KMS-11 (cell line): ENCODE measurements around the gene TRIM22.

Experiments
- H2AFZ ChIP-seq: fragments of 200-600 bp; sonication (generic); 2 replicates; pipeline ENCODE4 v1.6.1; 2016; ENCODE audit warnings: antibody characterized with exemption, mixed run types, low read depth
- H3K27ac ChIP-seq: fragments of 200-600 bp; sonication (generic); 2 replicates; pipeline ENCODE4 v1.6.1; 2016; ENCODE audit warnings: mild to moderate bottlenecking, mixed run types
- H3K27me3 ChIP-seq: fragments of 200-600 bp; sonication (generic); 2 replicates; pipeline ENCODE4 v1.6.1; 2017; ENCODE audit warnings: mild to moderate bottlenecking, low read depth, mixed run types, moderate library complexity; ENCODE audit not compliant: insufficient read depth
- H3K36me3 ChIP-seq: fragments of 200-600 bp; sonication (generic); 2 replicates; pipeline ENCODE4 v1.6.1; 2017; ENCODE audit warnings: mild to moderate bottlenecking, mixed run types; ENCODE audit not compliant: insufficient read depth
- H3K4me1 ChIP-seq: fragments of 200-600 bp; sonication (generic); 2 replicates; pipeline ENCODE4 v1.6.1; 2016; ENCODE audit warnings: mild to moderate bottlenecking, low read depth, mixed run types; ENCODE audit not compliant: poor library complexity, severe bottlenecking
- H3K4me2 ChIP-seq: fragments of 200-600 bp; sonication (generic); 2 replicates; pipeline ENCODE4 v1.7.0; 2016; ENCODE audit warnings: mild to moderate bottlenecking, mixed run types
- H3K4me3 ChIP-seq: fragments of 200-600 bp; sonication (generic); IDR thresholded peaks from 2 replicates; pipeline ENCODE4 v1.6.1; 2017; ENCODE audit warnings: low read depth, low read length, mixed read lengths; ENCODE audit not compliant: insufficient read depth
- H3K79me2 ChIP-seq: fragments of 200-600 bp; sonication (generic); 2 replicates; pipeline ENCODE4 v1.6.1; 2016; ENCODE audit warnings: low read depth, mixed run types; ENCODE audit not compliant: insufficient read depth
- H3K9ac ChIP-seq: fragments of 200-600 bp; sonication (generic); 2 replicates; pipeline ENCODE4 v1.6.1; 2016; ENCODE audit warnings: mild to moderate bottlenecking, mixed run types
- H4K20me1 ChIP-seq: fragments of 200-600 bp; sonication (generic); 2 replicates; pipeline ENCODE4 v1.6.1; 2016; ENCODE audit warnings: mild to moderate bottlenecking, mixed run types; ENCODE audit not compliant: insufficient read depth
- CTCF ChIP-seq: fragments of 200-600 bp; sonication (generic); conservative IDR thresholded peaks from 2 replicates; pipeline ENCODE4 v1.6.1; 2017; ENCODE audit warnings: low read depth, mild to moderate bottlenecking, antibody characterized with exemption, low read length, moderate library complexity, mixed read lengths

Gene TRIM22

GRCh38 chr11:5698281-5698680 is 8.7 kb downstream of the TRIM22 start:
- no peak for TF ChIP-seq CTCF
- Histone ChIP-seq H3K79me2 (no peaks in the 10 kb centered on the region), H3K4me3 (no peak overlapping the region), H3K4me2 (no peak overlapping the region), H3K36me3 (no peaks in the 10 kb centered on the region), H3K27ac (no peak overlapping the region), H3K4me1 (no peaks in the 10 kb centered on the region), H4K20me1 (no peaks in the 10 kb centered on the region), H3K9ac (no peak overlapping the region), H2AFZ (no peak overlapping the region), H3K27me3 (no peaks in the 10 kb centered on the region)

- H3K4me2 ChIP-seq = no peak overlapping the region
- H3K4me1 ChIP-seq = no peaks in the 10 kb centered on the region
- no peaks in the 10 kb centered on the region for H4K20me1 ChIP-seq
- no peaks in the 10 kb centered on the region for H3K79me2 ChIP-seq
- no peak overlapping the region for H3K27ac ChIP-seq
- H3K9ac ChIP-seq = no peak overlapping the region
- H3K4me3 ChIP-seq = no peak overlapping the region
- no peaks in the 10 kb centered on the region for H3K36me3 ChIP-seq
- H2AFZ ChIP-seq = no peak overlapping the region
- TF ChIP-seq CTCF = no peak
- H3K27me3 ChIP-seq = no peaks in the 10 kb centered on the region
These were observed 10.9 kb downstream of the TRIM22 start for GRCh38 chr11:5700421-5701054.

- Histone ChIP-seq H3K36me3 (no peaks in the 10 kb centered on the region), H3K4me3 (no peak overlapping the region)
These were observed 11.5 kb downstream of the TRIM22 start for GRCh38 chr11:5701055-5701577.

GRCh38 chr11:5703741-5704536 is 14.3 kb downstream of the TRIM22 start:
- no peak overlapping the region for H3K4me2 ChIP-seq
- no peaks in the 10 kb centered on the region for H3K27me3 ChIP-seq
- H3K9ac ChIP-seq = no peak overlapping the region
- H3K4me3 ChIP-seq = no peak overlapping the region
- no peaks in the 10 kb centered on the region for H3K4me1 ChIP-seq
- H3K79me2 ChIP-seq = no peaks in the 10 kb centered on the region
- no peak overlapping the region for H2AFZ ChIP-seq
- H3K27ac ChIP-seq = no peak overlapping the region
- no peak for TF ChIP-seq CTCF
- no peaks in the 10 kb centered on the region for H3K36me3 ChIP-seq
- H4K20me1 ChIP-seq = no peaks in the 10 kb centered on the region

More at GRCh38 chr11:5701055-5701577, 11.5 kb downstream of the TRIM22 start:
- H3K4me1 ChIP-seq = no peaks in the 10 kb centered on the region
- H3K27me3 ChIP-seq = no peaks in the 10 kb centered on the region
- no peaks in the 10 kb centered on the region for H4K20me1 ChIP-seq
- no peak overlapping the region for H2AFZ ChIP-seq
- no peak overlapping the region for H3K9ac ChIP-seq
- no peak overlapping the region for H3K4me2 ChIP-seq
- no peak overlapping the region for H3K27ac ChIP-seq
- no peak for TF ChIP-seq CTCF
- no peaks in the 10 kb centered on the region for H3K79me2 ChIP-seq
